NCI-H82 treated with DMSO at 0.1 percent for 48 hours (cell line): ENCODE data around the gene OAF.
"Not testable (repeated sequence)": the region's sequence is repeated elsewhere in the genome, so short reads cannot be mapped to it uniquely, and the experiment has no call there.

Experiments
- DNase-seq: peaks from one replicate; lab custom pipeline; 2025; ENCODE audit not compliant: unreplicated experiment; lab: John Stamatoyannopoulos, UW

Gene OAF

DNA sequence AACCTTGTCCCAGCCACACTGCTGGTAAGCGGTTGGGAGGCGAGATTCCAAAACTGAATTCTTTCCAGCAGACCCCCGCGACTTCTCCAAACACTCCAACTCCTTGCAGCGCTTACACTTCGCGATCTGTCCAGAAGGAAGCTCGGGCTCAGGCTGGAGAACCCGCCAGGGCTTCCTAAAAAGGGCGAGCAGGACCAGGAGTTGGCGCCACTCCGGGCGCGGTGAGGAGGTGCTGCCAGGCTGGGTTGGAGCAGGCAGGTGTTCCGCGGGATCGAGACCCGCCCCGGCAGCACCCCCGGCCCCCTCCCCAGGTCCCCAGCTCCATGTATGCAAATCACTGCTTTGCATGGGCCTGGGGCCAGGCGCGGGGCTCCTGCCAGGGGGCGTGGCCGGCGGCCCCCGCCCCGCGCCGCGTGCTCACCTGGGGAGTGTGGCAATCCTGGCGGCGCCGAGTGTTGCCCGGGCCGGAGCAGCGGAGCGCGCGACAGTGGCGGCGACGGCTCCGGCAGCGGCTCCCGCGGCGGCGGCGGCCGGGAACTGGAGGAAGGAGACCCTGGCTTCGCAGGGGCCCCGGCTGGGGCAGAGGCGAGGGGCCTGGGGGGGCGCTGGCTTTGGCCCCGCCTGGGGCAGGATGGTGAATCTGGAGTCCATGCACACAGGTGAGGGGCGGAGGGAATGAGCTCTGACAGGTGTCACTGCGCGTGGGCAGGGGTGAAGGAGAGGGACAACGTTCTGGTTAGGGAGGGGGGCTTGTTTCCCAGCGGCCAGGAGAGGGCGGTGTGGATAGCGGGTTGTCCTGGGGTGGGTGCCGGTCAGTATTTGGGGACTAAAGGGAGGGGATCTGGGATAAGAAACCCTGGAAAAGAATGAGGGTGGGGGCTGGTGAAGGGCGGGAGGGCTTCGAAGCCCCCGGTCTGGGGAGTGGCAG, 29.1 kb downstream of the OAF start, which contains the start of gene POU2F3:
Gene POU2F3 (plus strand): TSS at position 428 of the 928 bp plus-strand sequence. CDS start 204 bp downstream, at position 632.
- DNase-seq = no peak

GRCh38 chr11:120240866-120241265, 30.0 kb downstream of the OAF start:
- no peak for DNase-seq

GRCh38 chr11:120241277-120241676, 30.4 kb downstream of the OAF start:
- DNase-seq = no peak

- DNase-seq = no peak
Measured at GRCh38 chr11:120243221-120243620, 32.4 kb downstream of the OAF start.

DNA sequence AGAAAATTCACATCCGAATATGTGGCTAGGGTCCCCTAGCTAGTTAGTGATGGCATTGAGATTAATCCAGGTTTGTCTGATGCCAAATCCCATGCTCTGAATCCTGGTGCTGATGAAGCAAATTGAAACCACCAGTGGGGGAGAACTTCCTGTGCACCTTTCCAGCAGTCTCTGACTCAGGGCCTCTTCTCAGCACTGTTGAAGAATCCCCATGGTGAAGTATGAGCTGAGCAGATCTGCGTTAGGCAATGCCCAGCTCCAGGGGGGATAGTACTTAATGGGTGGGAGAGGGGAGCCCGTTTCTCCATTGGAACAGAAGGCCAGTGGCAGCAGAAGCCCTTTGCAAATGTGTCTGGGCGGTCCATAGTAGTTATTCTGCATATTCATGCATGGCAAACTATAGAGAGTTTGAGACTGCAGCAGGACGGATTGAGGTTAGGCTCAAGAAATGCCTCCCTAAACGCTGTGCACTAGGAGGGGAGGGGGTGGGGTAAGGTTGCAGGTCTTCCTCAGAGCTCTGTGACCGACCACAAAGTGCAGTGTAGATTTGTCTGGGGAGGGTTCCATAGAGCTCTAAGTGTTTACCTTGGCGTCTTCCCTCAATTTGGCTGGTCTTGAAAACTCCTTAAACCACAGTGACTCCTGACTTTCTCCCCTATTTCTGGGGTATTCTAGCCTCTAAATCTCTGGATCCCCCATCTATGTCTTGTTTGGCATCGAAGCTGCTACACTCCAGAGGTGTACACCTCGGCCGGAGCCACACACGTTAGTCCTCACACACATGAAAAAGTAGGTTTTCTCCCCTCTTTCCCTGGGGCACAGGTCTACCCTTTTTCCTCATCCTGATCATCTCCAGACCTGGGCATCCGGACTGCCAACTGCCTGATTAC, 33.9 kb downstream of the OAF start:
- no peak for DNase-seq

DNA sequence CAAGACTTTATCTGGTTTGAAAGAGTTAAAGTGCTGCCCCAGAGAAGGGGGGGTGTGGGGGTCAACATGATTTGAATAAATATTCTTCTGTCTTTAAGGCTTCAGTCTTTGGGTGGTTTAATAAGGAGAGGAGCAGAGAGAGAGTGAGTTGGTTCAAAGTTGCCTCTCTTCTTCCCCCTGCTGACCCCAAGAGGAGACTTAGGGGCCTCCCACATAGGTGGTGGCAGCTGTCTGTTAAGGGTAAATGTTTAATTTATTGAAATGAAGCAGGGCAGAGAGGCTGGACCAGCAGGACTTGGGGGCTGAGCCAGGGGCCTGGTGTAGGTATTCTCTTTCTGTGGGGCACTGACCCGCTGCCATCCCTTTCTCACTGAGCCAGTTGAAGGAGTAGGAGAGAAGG, 34.6 kb downstream of the OAF start:
- no peak for DNase-seq

- no peak for DNase-seq
Measured at GRCh38 chr11:120248551-120249278, 37.9 kb downstream of the OAF start.

DNA sequence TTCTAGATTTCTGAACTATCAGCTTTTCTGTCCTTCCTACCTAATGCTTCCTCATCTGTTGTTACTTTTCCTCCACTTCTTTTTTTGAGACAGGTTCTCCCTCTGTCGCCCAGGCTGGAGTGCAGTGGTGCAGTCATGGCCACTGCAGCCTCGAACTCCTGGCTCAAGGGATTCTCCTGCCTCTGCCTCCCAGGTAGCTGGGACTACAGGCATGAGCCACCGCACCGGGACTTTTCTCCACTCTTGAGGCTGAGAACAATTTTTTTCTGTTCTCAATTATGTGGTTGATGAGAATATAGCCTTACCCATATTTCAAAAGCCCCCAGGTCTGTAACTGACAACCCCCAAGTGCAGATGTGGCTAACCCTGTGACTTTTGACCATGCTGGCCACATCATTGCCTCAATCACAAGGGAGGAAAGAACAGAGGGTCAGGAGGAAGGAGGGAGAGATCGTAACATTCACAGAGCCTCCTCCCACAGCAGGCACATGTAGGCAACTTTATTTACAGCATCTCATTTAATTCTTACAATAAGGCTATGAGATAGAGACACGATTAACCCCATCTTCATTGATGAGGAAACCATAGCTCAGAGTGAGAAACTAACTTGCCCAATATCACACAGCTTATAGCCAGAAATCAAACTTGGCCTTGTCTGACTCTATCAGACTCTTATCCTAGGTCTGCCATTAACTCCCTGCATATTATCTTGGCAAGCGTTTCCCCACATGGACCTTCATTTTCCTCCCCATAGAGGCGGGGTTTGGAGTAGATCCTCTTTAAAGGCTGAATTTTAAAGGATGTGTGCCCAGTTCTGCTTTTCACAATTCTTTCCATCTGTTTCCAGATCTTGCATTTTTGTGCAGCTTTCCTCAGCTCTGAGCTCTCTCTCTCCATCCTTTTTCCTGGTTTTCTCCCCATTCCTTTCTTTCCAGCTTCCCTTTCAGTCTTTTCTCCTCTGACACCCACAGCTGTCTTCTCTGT, 38.7 kb downstream of the OAF start:
- no peak for DNase-seq

DNA sequence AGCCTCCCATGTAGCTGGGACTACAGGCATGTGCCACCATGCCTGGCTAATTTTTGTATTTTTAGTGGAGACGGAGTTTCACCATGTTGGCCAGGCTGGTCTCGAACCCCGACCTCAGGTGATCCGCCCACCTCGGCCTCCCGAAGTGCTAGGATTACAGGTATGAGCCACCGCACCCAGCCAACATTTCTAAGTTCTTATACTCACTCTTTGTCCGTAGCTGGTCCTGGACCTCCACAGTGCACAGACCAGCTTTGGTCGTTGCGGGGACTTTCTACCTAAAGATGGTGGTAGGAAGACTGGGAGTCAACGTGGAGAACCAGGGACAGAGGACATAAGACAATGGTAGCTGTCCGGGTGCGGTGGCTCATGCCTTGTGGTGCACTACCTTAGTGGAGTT, 42.5 kb downstream of the OAF start:
- DNase-seq = not testable (repeated sequence)

DNA sequence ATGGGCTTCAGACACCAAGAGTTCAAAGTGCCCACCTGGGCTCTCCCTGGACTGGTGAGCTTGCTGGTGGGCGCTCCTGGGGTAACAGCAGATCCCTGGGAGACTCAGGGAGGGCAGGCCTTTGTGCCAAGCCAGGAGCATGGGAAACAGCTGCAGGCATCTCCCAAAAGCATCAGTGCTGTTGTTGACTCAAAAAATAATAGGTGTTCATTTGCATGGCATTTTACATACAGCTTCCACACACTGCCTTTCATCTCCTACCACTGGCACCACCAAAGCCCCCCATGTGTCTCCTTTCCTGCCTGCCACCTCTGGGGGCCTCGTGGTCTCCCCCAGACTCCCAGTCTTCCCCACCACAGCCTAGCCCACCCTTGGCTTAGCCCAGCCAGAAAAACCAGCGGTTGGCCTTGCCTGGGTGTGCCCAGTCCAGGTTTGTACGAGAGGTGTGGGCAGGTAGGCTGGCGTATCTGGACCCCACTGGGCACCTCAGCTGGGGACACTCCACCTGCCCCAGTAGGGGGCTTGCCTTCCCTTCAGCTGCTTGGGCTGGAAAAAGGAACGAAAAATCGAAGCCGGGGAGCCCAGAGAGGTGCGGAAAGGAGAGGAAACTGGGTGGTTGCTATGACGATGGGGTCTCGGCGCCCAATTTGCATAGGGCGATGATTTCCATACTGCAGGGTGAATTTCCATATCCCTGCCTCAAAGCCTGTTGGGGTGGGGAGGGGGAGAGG, 44.1 kb downstream of the OAF start:
- DNase-seq = no peak

DNA sequence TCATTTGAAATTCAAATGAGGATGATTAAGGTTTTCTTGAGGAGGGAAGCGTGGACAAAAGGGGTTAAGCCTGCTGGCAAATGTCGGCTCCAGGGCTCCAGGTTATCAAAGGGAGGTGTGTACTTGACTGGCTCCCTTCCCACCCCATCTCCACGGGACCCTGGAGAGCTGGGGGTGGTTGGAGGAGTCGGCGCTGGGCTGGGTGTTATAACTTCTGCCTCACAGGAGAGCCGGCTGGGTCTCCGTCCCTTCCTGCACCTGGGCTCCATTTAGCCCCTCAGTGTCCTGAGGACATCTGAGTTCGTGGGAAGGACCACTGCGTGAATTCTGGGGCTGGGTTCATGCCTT, 44.7 kb downstream of the OAF start:
- DNase-seq = no peak

DNA sequence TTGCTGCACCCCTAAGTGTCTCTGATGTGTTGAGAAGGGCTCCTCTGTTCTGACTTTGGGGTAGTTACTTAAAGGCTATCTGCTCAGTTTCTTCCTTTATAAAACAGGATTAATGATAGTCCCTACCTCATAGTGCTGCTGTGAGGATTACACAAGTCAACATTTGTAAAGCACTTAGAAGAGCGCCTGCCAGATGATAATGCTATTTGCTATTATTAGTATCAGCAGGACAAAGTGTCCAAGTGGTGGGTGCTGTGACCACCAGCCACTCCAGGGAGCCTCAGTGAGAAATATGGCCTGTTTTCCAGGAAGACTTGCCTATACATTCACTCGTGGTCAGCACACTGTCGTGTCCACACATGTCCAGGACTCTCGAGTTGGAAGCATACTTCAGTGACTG, 45.3 kb downstream of the OAF start:
- DNase-seq = no peak

- no peak for DNase-seq
Measured at GRCh38 chr11:120256779-120257178, 45.9 kb downstream of the OAF start.

GRCh38 chr11:120257346-120257745, 46.5 kb downstream of the OAF start:
- DNase-seq = no peak

DNA sequence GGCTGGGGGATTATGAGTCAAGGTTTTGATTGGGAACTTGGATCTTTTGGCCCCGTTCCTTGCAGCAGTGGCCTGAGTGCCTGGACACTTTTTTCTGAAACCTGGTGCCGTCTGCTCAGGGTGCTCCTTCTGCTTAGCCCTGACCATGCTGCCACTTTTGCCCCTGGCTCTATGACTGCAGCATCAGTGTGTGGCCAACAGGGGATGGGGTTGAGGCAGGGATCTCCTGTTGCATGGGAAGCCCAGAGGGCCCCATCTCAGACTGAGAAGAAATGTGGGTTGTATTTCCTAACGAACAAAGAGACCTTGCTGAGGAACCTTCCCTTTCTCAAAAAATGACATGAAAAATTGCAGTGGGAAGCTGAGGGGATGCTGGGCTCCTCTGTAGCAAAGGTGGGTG, 47.8 kb downstream of the OAF start:
- DNase-seq = no peak

GRCh38 chr11:120259241-120259640, 48.4 kb downstream of the OAF start:
- no peak for DNase-seq

DNA sequence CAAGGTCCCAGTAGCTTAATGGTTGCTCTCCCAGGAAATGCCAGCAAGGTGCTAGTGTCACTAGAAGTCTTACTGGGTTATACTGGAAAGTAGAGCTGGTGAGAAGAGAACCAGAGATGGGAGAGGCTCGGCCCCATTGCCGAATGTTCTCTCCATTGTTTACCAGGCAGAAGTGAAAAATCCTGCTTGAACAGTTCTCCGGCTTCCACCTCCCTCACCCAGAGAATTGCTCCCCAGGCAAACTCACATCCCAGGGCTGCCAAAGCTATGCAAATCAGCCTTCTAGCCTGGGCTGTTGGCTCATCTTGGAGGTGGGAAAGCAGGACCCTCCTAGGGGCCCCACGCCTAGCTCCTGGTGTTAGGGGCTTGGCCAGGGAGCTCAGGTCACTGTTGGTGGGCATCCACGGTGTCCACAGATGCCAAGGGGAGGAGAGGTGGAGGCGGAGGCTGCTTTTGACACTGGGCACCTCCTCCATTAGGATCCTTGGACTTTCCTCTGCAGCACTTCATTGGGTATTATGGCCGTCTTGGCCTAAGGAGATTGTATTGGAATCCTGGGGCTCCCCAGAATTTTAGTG, 49.2 kb downstream of the OAF start:
- no peak for DNase-seq

GRCh38 chr11:120260616-120261015, 49.8 kb downstream of the OAF start:
- DNase-seq = no peak

DNA sequence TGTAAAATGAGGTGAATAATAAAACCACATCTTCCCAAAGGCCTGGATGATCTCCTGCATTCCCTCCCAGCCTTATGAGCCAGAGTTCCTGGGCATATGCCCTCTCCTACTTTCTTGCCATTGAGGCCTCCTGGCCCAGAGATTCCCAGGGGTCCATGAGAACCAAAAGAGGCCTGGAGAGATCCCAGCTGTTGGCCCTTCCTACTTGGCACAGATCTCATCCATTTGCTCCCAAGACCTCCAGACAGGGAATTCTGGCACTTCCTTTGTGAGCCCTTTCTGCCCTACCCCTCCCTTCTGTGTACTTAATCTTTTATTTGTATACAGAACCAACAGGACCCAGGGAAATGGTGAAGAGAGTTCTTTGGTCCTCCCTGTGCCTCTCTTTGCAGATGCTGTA, 50.5 kb downstream of the OAF start:
- DNase-seq = no peak
